ENCODE results near the gene ROCK1.

The ROCK1 gene

GRCh38 chr18:21100678-21101077, 10.9 kb downstream of the ROCK1 start:
- no peaks in the 10 kb centered on the region for H3K27me3 ChIP-seq (ENCODE audit: control insufficient read depth in 1 of 2, insufficient read depth in 2 of 2, low read length in 2 of 2)
- no peak overlapping the region for H3K9ac ChIP-seq (ENCODE audit: low read length)
- H3K4me1 ChIP-seq (ENCODE audit: insufficient read depth, low read length) = peaks cover 29% of the 10 kb centered on the region
- no peak overlapping the region for H3K27ac ChIP-seq (ENCODE audit: low read depth, low read length)
- H3K9me3 ChIP-seq (ENCODE audit: low read length) = no peaks in the 10 kb centered on the region
- no peaks in the 10 kb centered on the region for H3K36me3 ChIP-seq (ENCODE audit: insufficient read depth, low read length)
- no peak overlapping the region for H3K4me3 ChIP-seq (ENCODE audit: low read depth in 1 of 2, low read length in 2 of 2)

- peaks cover 29% of the 10 kb centered on the region for H3K4me1 ChIP-seq (ENCODE audit: insufficient read depth, low read length)
- no peak overlapping the region for H3K4me3 ChIP-seq (ENCODE audit: low read depth in 1 of 2, low read length in 2 of 2)
- H3K36me3 ChIP-seq (ENCODE audit: insufficient read depth, low read length) = no peaks in the 10 kb centered on the region
- no peaks in the 10 kb centered on the region for H3K27me3 ChIP-seq (ENCODE audit: control insufficient read depth in 1 of 2, insufficient read depth in 2 of 2, low read length in 2 of 2)
- no peak overlapping the region for H3K9ac ChIP-seq (ENCODE audit: low read length)
- H3K9me3 ChIP-seq (ENCODE audit: low read length) = no peaks in the 10 kb centered on the region
- no peak overlapping the region for H3K27ac ChIP-seq (ENCODE audit: low read depth, low read length)
Observed at GRCh38 chr18:21100146-21100545, 11.5 kb downstream of the ROCK1 start.

- H3K4me1 ChIP-seq (ENCODE audit: insufficient read depth, low read length) = peaks cover 29% of the 10 kb centered on the region
- H3K27ac ChIP-seq (ENCODE audit: low read depth, low read length) = no peak overlapping the region
- H3K36me3 ChIP-seq (ENCODE audit: insufficient read depth, low read length) = no peaks in the 10 kb centered on the region
- no peaks in the 10 kb centered on the region for H3K27me3 ChIP-seq (ENCODE audit: control insufficient read depth in 1 of 2, insufficient read depth in 2 of 2, low read length in 2 of 2)
- no peak overlapping the region for H3K4me3 ChIP-seq (ENCODE audit: low read depth in 1 of 2, low read length in 2 of 2)
- H3K9ac ChIP-seq (ENCODE audit: low read length) = no peak overlapping the region
- no peaks in the 10 kb centered on the region for H3K9me3 ChIP-seq (ENCODE audit: low read length)
Observed at GRCh38 chr18:21099442-21099841, 12.2 kb downstream of the ROCK1 start.

DNA sequence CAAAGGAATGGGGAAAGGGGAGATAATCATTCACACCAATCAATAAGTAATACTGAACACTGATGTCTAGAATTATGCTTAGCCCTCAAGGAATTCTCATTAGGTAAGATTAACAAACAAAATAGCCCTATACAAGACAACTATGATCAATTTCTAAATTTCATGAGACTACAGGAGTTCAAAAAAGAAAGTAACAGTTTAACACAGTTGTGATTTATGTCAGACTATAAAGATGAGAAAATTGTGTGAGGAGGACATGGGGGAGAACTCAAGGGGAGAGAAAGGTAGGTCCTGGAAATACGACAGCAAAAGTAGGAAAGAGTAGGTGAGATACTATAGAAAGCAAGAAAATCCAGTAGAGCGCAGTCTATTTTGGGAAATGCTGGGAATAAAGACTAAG, 14.9 kb downstream of the ROCK1 start:
- Histone ChIP-seq H3K27me3 (ENCODE audit: control insufficient read depth in 1 of 2, insufficient read depth in 2 of 2, low read length in 2 of 2) (no peaks in the 10 kb centered on the region), H3K27ac (ENCODE audit: low read depth, low read length) (no peak overlapping the region), H3K9ac (ENCODE audit: low read length) (no peak overlapping the region), H3K36me3 (ENCODE audit: insufficient read depth, low read length) (no peaks in the 10 kb centered on the region), H3K9me3 (ENCODE audit: low read length) (no peaks in the 10 kb centered on the region), H3K4me1 (ENCODE audit: insufficient read depth, low read length) (peaks cover 15% of the 10 kb centered on the region), H3K4me3 (ENCODE audit: low read depth in 1 of 2, low read length in 2 of 2) (no peak overlapping the region)

GRCh38 chr18:21093133-21093532, 18.5 kb downstream of the ROCK1 start:
- Histone ChIP-seq H3K4me1 (ENCODE audit: insufficient read depth, low read length) (peaks cover 8% of the 10 kb centered on the region), H3K9me3 (ENCODE audit: low read length) (no peaks in the 10 kb centered on the region), H3K36me3 (ENCODE audit: insufficient read depth, low read length) (no peaks in the 10 kb centered on the region), H3K4me3 (ENCODE audit: low read depth in 1 of 2, low read length in 2 of 2) (no peak overlapping the region), H3K27me3 (ENCODE audit: control insufficient read depth in 1 of 2, insufficient read depth in 2 of 2, low read length in 2 of 2) (no peaks in the 10 kb centered on the region), H3K9ac (ENCODE audit: low read length) (no peak overlapping the region), H3K27ac (ENCODE audit: low read depth, low read length) (no peak overlapping the region)

DNA sequence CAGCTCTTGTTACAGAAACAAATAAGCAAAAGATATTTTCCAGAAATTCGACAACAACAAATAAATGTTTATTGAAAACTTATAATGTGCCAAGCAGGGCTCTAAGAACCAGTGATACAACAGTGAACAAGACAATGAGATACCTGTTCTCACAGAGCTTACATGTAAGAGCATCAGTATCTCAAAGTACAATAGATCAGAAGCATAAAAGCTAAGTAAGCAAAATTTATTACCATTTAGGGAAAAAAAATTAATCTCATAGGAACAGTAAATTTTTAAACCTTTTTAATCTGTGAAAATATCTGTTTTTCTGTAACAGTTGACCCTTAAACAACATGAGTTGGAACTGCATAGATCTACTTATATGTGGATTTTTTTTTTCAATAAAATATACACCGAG, 20.9 kb downstream of the ROCK1 start:
- no peaks in the 10 kb centered on the region for H3K9me3 ChIP-seq (ENCODE audit: low read length)

GRCh38 chr18:21085579-21086166, 25.9 kb downstream of the ROCK1 start:
- Histone ChIP-seq H3K4me1 (ENCODE audit: insufficient read depth, low read length) (no peaks in the 10 kb centered on the region), H3K9ac (ENCODE audit: low read length) (no peak overlapping the region), H3K27ac (ENCODE audit: low read depth, low read length) (no peak overlapping the region), H3K4me3 (ENCODE audit: low read depth in 1 of 2, low read length in 2 of 2) (no peak overlapping the region), H3K9me3 (ENCODE audit: low read length) (no peaks in the 10 kb centered on the region), H3K27me3 (ENCODE audit: control insufficient read depth in 1 of 2, insufficient read depth in 2 of 2, low read length in 2 of 2) (no peaks in the 10 kb centered on the region), H3K36me3 (ENCODE audit: insufficient read depth, low read length) (no peaks in the 10 kb centered on the region)

More for the DNA sequence above, 20.9 kb downstream of the ROCK1 start:
- Histone ChIP-seq H3K27me3 (ENCODE audit: control insufficient read depth in 1 of 2, insufficient read depth in 2 of 2, low read length in 2 of 2) (no peaks in the 10 kb centered on the region), H3K27ac (ENCODE audit: low read depth, low read length) (no peak overlapping the region), H3K36me3 (ENCODE audit: insufficient read depth, low read length) (no peaks in the 10 kb centered on the region), H3K9ac (ENCODE audit: low read length) (no peak overlapping the region), H3K4me3 (ENCODE audit: low read depth in 1 of 2, low read length in 2 of 2) (no peak overlapping the region), H3K4me1 (ENCODE audit: insufficient read depth, low read length) (no peaks in the 10 kb centered on the region)

DNA sequence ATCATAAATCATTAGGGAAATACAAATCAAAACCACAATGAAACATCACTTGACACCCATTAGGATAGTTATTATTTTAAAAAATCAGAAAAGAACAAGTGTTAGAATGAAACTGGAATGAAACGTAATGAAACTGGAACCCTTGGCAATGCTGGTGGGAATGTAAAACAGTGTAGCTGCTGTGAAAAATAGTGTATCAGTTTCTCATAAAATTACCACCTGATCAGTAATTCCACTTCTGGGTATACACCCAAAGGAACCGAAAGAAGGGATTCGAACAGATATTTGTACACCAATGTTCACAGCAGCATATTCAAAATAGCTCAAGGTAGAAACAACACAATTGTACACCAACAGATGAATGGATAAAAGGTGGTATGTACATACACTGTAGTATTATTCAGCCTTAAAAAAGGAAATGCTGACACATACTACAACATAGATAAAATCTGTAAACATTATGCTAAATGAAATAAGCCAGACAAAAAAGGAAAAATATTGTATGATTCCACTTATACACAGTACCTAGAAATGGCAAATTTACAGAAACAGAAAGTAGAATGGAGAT, 27.0 kb downstream of the ROCK1 start:
- H3K9me3 ChIP-seq (ENCODE audit: low read length) = no peaks in the 10 kb centered on the region
- no peak overlapping the region for H3K9ac ChIP-seq (ENCODE audit: low read length)
- no peak overlapping the region for H3K27ac ChIP-seq (ENCODE audit: low read depth, low read length)
- no peaks in the 10 kb centered on the region for H3K4me1 ChIP-seq (ENCODE audit: insufficient read depth, low read length)
- H3K36me3 ChIP-seq (ENCODE audit: insufficient read depth, low read length) = no peaks in the 10 kb centered on the region
- no peak overlapping the region for H3K4me3 ChIP-seq (ENCODE audit: low read depth in 1 of 2, low read length in 2 of 2)
- no peaks in the 10 kb centered on the region for H3K27me3 ChIP-seq (ENCODE audit: control insufficient read depth in 1 of 2, insufficient read depth in 2 of 2, low read length in 2 of 2)

DNA sequence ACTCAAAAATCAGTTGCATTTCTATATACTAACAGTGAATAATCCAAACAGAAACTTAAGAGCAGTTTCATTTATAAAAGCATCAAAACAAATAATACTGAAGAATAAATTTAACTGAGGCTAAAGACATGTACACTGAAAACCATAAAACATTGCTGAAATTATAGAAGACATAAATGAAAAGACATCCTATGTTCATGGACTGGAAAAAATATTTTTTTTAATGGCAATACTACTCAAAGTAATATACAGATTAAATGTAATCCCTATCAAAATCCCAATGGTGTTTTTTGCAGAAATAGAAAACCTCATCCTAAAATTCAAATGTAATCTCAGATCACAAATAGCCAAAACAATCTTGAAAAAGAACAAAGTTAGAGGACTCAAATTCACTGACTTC, 28.6 kb downstream of the ROCK1 start:
- H3K36me3 ChIP-seq (ENCODE audit: insufficient read depth, low read length) = no peaks in the 10 kb centered on the region
- H3K4me3 ChIP-seq (ENCODE audit: low read depth in 1 of 2, low read length in 2 of 2) = no peak overlapping the region
- no peak overlapping the region for H3K27ac ChIP-seq (ENCODE audit: low read depth, low read length)
- no peak overlapping the region for H3K9ac ChIP-seq (ENCODE audit: low read length)
- H3K27me3 ChIP-seq (ENCODE audit: control insufficient read depth in 1 of 2, insufficient read depth in 2 of 2, low read length in 2 of 2) = no peaks in the 10 kb centered on the region
- no peaks in the 10 kb centered on the region for H3K9me3 ChIP-seq (ENCODE audit: low read length)
- peaks cover 11% of the 10 kb centered on the region for H3K4me1 ChIP-seq (ENCODE audit: insufficient read depth, low read length)

DNA sequence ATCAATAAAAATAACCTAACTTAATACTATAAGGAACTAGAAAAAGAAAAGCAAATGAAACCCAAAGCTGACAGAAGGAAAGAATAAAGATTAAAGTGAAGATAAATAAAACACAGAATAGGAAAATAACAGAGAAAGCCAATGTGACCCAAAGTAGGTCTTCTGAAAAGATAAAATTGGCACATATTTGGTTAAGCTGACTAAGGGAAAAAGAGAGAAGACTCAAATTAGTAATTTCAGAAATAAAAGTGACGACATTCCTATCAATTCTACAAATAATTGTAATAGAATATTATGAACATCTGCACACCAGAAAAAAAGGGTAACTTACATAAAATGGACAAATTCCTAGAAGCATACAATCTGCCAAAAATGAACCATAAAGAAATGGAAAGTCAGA, 30.2 kb downstream of the ROCK1 start:
- no peak overlapping the region for H3K27ac ChIP-seq (ENCODE audit: low read depth, low read length)
- H3K27me3 ChIP-seq (ENCODE audit: control insufficient read depth in 1 of 2, insufficient read depth in 2 of 2, low read length in 2 of 2) = no peaks in the 10 kb centered on the region
- H3K9me3 ChIP-seq (ENCODE audit: low read length) = no peaks in the 10 kb centered on the region

DNA sequence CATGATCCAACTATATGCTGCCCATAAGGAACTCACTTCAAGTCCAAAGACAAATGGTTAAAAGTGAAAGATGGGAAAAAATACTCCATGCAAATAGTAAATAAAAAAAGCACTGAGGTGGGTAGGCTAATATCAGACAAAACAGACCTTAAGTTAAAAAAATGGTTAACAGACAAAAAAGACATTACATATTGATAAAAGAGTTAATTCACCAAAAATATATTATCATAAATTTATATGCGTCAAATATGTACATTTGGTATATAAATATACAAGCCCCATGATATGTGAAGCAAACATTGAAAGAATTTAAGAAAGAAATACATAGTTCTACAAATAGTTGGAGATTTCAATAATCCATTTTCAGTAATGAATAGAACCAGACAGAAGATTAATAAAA, 31.0 kb downstream of the ROCK1 start:
- Histone ChIP-seq H3K9me3 (ENCODE audit: low read length) (no peaks in the 10 kb centered on the region), H3K27me3 (ENCODE audit: control insufficient read depth in 1 of 2, insufficient read depth in 2 of 2, low read length in 2 of 2) (no peaks in the 10 kb centered on the region), H3K9ac (ENCODE audit: low read length) (no peak overlapping the region), H3K4me3 (ENCODE audit: low read depth in 1 of 2, low read length in 2 of 2) (no peak overlapping the region), H3K27ac (ENCODE audit: low read depth, low read length) (no peak overlapping the region), H3K36me3 (ENCODE audit: insufficient read depth, low read length) (no peaks in the 10 kb centered on the region), H3K4me1 (ENCODE audit: insufficient read depth, low read length) (peaks cover 11% of the 10 kb centered on the region)

More for the DNA sequence above, 30.2 kb downstream of the ROCK1 start:
- peaks cover 11% of the 10 kb centered on the region for H3K4me1 ChIP-seq (ENCODE audit: insufficient read depth, low read length)
- H3K36me3 ChIP-seq (ENCODE audit: insufficient read depth, low read length) = no peaks in the 10 kb centered on the region
- H3K9ac ChIP-seq (ENCODE audit: low read length) = no peak overlapping the region
- no peak overlapping the region for H3K4me3 ChIP-seq (ENCODE audit: low read depth in 1 of 2, low read length in 2 of 2)

Measured in muscle layer of colon (tissue), 2 donors.